ENCODE results near the gene DUSP19.

DUSP19 gene

DNA sequence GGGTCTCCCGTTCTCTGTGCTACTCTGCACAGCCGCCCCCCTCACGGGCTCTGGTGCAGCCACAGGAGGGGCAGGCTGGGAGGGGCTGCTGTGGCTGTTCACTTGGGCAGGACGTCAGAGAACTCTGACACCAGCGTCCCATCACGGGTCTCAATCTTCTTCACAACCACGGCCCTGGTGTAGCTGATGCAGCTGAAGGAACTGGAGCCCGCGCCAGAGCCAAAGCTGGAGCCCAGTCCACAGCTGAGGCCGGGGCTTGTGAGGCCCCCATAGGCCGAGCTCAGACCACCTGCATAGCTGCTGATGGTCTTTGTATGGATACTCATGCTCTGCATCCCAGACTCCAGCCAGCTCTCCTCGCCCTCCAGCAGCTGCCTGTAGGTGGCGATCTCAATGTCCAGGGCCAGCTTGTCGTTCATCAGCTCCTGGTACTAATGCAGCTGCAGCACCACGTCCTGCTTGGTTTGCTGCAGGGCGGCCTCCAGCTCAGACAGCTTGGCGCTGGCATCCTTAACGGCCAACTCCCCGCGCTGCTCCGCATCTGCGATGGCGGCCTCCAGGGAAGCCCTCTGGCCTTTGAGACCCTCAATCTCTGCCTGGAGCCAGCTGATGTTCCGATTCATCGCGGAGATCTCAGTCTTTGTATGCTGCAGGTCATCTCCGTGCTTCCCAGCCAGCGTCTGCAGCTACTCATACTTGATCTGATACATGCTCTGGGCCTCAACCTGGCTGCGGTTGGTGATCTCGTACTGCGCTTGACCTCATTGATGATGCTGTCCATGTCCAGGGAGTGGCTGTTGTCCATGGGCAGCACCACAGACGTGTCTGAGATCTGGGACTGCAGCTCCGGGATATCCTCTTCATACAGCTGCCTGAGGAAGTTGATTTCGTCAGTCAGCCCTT, 7.4 kb upstream of the DUSP19 start:
- Histone ChIP-seq H3K4me1 (ENCODE audit: control insufficient read depth in 1 of 2, insufficient read depth in 2 of 2, low read length in 2 of 2) (no peaks in the 10 kb centered on the region), H3K27ac (ENCODE audit: low read length) (no peak overlapping the region), H3K9me3 (ENCODE audit: control insufficient read depth in 1 of 2, low read length in 2 of 2) (no peaks in the 10 kb centered on the region), H3K36me3 (ENCODE audit: control insufficient read depth in 1 of 2, insufficient read depth in 2 of 2, low read length in 2 of 2) (no peaks in the 10 kb centered on the region), H3K4me3 (ENCODE audit: low read depth in 1 of 2, low read length in 2 of 2) (no peak overlapping the region), H3K27me3 (ENCODE audit: low read depth, low read length) (no peaks in the 10 kb centered on the region)

DNA sequence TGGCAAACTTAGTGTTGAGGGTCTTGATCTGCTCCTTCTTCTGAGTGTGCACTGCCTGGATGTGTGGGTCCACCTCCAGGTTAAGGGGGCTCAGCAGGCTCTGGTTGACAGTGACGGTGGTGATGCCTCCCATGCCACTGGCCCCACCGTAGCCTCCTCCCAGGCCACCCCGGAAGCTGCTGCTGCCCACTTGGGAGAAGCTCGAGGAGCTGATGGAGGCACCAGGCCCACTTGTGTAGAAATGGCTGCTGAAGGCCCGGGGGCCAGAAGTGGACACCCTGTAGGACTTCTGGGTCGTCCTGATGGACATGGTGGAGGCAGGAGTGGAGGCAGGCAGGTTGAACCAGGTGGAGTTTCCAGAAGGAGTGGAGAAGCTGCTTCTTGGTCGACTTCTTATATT, 6.4 kb upstream of the DUSP19 start:
- no peaks in the 10 kb centered on the region for H3K9me3 ChIP-seq (ENCODE audit: control insufficient read depth in 1 of 2, low read length in 2 of 2)
- no peaks in the 10 kb centered on the region for H3K36me3 ChIP-seq (ENCODE audit: control insufficient read depth in 1 of 2, insufficient read depth in 2 of 2, low read length in 2 of 2)
- H3K4me3 ChIP-seq (ENCODE audit: low read depth in 1 of 2, low read length in 2 of 2): no peak overlapping the region
- H3K4me1 ChIP-seq (ENCODE audit: control insufficient read depth in 1 of 2, insufficient read depth in 2 of 2, low read length in 2 of 2): no peaks in the 10 kb centered on the region
- H3K27ac ChIP-seq (ENCODE audit: low read length): no peak overlapping the region
- no peaks in the 10 kb centered on the region for H3K27me3 ChIP-seq (ENCODE audit: low read depth, low read length)

DNA sequence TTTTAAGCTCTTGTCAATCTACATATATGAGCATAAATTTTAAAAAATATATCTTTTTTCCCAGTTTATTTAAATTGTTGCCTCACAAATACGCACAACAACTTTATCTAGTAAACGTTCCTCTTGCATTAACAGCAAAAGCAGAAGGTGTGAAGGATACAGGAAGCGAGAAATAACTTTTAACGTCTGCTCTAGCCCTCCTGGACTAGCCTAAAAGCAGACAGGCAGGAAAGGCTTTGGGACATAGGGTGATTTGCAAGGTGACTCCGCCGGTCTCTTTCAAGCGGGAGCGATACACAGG, 434 bp upstream of the DUSP19 start:
- H3K27ac ChIP-seq (ENCODE audit: low read length): peak overlapping the region; percentile 91
- H3K36me3 ChIP-seq (ENCODE audit: control insufficient read depth in 1 of 2, insufficient read depth in 2 of 2, low read length in 2 of 2): no peaks in the 10 kb centered on the region
- H3K4me3 ChIP-seq (ENCODE audit: low read depth in 1 of 2, low read length in 2 of 2): peak overlapping the region; percentile 89 to 95
- no peaks in the 10 kb centered on the region for H3K27me3 ChIP-seq (ENCODE audit: low read depth, low read length)
- H3K9me3 ChIP-seq (ENCODE audit: control insufficient read depth in 1 of 2, low read length in 2 of 2): no peaks in the 10 kb centered on the region
- peaks cover 0 to 3% of the 10 kb centered on the region in 2 donors for H3K4me1 ChIP-seq (ENCODE audit: control insufficient read depth in 1 of 2, insufficient read depth in 2 of 2, low read length in 2 of 2)

DNA sequence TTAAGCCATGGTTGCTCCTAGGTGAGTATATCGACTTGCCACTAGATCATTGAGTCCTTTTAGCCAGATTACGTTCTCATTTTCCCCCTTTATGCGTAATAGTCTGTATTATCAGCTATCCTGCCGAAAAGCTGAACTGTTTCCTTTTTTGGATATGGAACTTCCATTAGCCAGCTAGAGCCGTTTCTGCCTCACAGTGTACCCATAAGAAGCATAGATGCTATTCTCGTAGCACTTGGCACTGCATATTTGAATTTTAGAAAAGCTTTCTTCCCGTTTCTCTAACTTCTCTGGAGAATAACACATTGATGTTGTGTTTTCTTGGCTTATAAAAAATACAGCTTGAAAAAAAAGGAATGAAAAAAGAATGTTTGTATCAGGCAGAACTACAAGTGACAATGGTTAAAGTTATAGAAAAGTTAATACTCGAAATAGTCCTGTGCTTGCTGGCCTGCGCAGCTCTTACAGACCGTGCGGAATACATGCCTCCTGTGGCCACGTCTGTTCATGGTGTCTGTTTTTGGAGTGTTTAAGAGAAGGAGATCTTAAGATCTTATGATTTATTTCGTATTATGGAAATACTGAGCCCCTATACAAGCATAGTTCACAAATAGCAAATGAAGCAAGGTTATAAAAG, 710 bp downstream of the DUSP19 start:
- Histone ChIP-seq H3K27ac (ENCODE audit: low read length) (peak overlapping the region; percentile 91), H3K4me1 (ENCODE audit: control insufficient read depth in 1 of 2, insufficient read depth in 2 of 2, low read length in 2 of 2) (peaks cover 0 to 3% of the 10 kb centered on the region in 2 donors), H3K9me3 (ENCODE audit: control insufficient read depth in 1 of 2, low read length in 2 of 2) (no peaks in the 10 kb centered on the region), H3K27me3 (ENCODE audit: low read depth, low read length) (no peaks in the 10 kb centered on the region), H3K36me3 (ENCODE audit: control insufficient read depth in 1 of 2, insufficient read depth in 2 of 2, low read length in 2 of 2) (no peaks in the 10 kb centered on the region), H3K4me3 (ENCODE audit: low read depth in 1 of 2, low read length in 2 of 2) (peak overlapping the region; percentile 89 to 95)

DNA sequence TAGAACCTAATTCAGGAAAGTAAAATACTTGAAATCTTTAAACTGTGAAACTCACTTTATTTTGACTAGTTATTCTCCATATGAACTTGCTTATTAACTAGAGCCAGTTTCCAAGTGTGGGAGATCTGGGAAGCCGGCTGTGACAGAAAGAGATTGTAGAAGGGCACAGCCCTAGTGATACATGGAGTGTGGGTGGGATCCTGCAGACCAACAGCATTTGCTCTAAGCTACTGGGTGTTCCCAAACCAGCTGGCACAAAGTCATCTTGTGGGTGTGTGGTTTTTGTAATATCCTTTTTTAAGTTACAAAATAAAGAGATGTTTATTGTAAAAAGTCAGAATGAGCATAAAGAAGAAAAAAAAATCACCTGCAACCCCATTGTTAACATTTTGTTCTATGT, 3.4 kb downstream of the DUSP19 start:
- H3K4me1 ChIP-seq (ENCODE audit: control insufficient read depth in 1 of 2, insufficient read depth in 2 of 2, low read length in 2 of 2): peaks cover 0 to 3% of the 10 kb centered on the region in 2 donors
- H3K4me3 ChIP-seq (ENCODE audit: low read depth in 1 of 2, low read length in 2 of 2): no peak overlapping the region
- no peaks in the 10 kb centered on the region for H3K36me3 ChIP-seq (ENCODE audit: control insufficient read depth in 1 of 2, insufficient read depth in 2 of 2, low read length in 2 of 2)
- H3K9me3 ChIP-seq (ENCODE audit: control insufficient read depth in 1 of 2, low read length in 2 of 2): no peaks in the 10 kb centered on the region
- no peaks in the 10 kb centered on the region for H3K27me3 ChIP-seq (ENCODE audit: low read depth, low read length)
- no peak overlapping the region for H3K27ac ChIP-seq (ENCODE audit: low read length)

DNA sequence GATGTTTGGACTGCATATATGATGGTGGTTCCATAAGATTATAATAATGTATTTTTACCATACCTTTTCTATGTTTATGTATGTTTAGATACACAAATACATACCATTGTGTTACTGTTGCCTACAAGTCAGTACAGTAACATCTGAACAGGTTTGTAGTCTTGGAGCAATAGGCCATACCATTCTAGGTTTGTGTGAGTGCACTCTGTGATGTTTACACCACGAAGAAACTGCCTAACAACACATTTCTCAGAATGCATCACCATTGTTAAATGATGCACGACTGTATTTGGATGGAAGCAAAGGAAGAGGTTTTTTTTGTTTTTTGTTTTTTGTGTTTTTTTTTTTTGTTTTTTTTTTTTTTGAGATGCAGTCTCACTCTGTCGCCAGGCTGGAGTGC, 9.5 kb downstream of the DUSP19 start:
- Histone ChIP-seq H3K36me3 (ENCODE audit: control insufficient read depth in 1 of 2, insufficient read depth in 2 of 2, low read length in 2 of 2) (no peaks in the 10 kb centered on the region), H3K27me3 (ENCODE audit: low read depth, low read length) (no peaks in the 10 kb centered on the region), H3K27ac (ENCODE audit: low read length) (no peak overlapping the region), H3K9me3 (ENCODE audit: control insufficient read depth in 1 of 2, low read length in 2 of 2) (no peaks in the 10 kb centered on the region), H3K4me1 (ENCODE audit: control insufficient read depth in 1 of 2, insufficient read depth in 2 of 2, low read length in 2 of 2) (no peaks in the 10 kb centered on the region), H3K4me3 (ENCODE audit: low read depth in 1 of 2, low read length in 2 of 2) (no peak overlapping the region)

DNA sequence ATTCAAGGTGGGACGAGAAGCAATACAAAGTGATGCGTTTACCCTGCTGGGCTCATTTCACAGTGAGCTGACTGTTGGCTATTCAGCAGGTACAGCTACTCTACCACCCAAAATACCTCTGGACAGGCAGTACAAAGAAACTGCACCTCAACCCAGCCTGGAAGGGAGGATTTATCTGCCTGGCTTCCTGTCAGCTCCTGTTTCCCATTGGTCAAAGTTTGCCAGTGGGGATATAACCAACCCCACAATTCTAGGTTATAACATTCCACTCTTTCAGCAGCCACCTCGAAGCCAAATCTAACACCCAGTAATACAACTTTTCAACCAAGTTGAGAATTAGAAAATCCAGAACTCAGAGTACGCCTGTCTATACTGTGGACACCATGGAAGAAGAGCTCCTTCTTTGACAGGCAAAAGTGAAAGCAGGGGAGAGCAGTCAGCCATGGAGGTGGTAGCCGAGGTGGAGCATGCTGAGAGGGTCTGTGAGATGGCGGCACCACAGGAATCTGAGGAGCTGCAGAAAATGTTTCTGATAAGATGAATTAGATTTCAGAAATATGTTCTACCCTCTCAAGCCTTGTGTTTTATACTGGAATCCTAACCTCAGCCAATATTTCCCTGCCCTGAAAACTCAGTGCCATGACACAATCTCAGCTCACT, 10.8 kb downstream of the DUSP19 start:
- H3K4me1 ChIP-seq (ENCODE audit: control insufficient read depth in 1 of 2, insufficient read depth in 2 of 2, low read length in 2 of 2): no peaks in the 10 kb centered on the region
- H3K27ac ChIP-seq (ENCODE audit: low read length): no peak overlapping the region
- H3K4me3 ChIP-seq (ENCODE audit: low read depth in 1 of 2, low read length in 2 of 2): no peak overlapping the region
- no peaks in the 10 kb centered on the region for H3K9me3 ChIP-seq (ENCODE audit: control insufficient read depth in 1 of 2, low read length in 2 of 2)
- H3K27me3 ChIP-seq (ENCODE audit: low read depth, low read length): no peaks in the 10 kb centered on the region
- no peaks in the 10 kb centered on the region for H3K36me3 ChIP-seq (ENCODE audit: control insufficient read depth in 1 of 2, insufficient read depth in 2 of 2, low read length in 2 of 2)

DNA sequence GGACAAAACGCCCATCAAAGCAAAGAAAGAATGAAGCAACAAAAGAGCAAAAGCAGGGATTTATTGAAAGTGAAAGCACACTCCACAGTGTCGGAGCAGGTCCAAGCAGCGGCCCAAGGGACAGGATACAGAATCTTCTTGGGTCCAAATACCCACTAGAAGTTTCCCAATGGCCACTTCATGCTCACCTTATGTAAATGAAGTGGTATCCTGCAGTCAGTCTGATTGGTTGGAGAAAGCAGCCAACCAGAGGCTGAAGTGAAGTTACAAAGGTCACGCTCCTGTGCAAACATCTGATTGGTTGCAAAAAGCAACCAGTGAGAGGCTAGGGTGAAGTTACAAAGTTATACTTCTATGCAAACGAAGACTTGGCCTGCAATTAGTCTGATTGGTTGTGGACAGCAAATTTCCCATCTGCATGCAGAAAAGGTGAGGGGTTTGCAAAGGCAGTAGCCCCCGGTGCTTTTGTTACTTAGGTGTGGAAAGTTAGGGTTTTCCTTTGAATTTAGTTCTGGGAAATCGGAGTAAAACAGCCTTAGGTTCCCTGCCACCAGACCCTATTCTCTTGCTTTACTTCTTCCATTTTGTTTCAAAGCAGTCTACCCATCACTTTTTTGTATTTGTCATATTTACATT, 12.9 kb downstream of the DUSP19 start:
- H3K4me3 ChIP-seq (ENCODE audit: low read depth in 1 of 2, low read length in 2 of 2): peak overlapping the region in 1 of 2 donors; percentile 13

DNA sequence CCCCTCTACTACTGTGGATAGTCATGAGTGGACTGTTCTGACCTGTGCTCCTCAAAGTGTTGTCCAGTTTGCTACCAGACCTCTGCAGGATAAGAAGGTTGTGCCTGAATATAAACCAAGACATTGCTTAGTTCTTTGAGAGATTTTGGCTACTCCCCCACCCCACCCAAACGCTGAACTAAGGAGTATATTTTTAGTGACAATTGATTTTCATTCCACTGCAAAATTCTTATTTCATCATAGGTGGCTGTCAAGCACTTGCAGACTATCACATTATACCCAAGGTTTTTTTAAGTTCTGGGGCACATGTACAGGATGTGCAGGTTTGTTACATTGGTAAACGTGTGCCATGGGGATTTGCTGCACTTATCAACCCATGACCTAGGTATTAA, 13.4 kb downstream of the DUSP19 start:
- no peak overlapping the region for H3K4me3 ChIP-seq (ENCODE audit: low read depth in 1 of 2, low read length in 2 of 2)
- no peaks in the 10 kb centered on the region for H3K9me3 ChIP-seq (ENCODE audit: control insufficient read depth in 1 of 2, low read length in 2 of 2)
- H3K27ac ChIP-seq (ENCODE audit: low read length): no peak overlapping the region
- no peaks in the 10 kb centered on the region for H3K4me1 ChIP-seq (ENCODE audit: control insufficient read depth in 1 of 2, insufficient read depth in 2 of 2, low read length in 2 of 2)
- H3K27me3 ChIP-seq (ENCODE audit: low read depth, low read length): no peaks in the 10 kb centered on the region
- H3K36me3 ChIP-seq (ENCODE audit: control insufficient read depth in 1 of 2, insufficient read depth in 2 of 2, low read length in 2 of 2): no peaks in the 10 kb centered on the region

More for the DNA sequence above, 12.9 kb downstream of the DUSP19 start:
- no peak overlapping the region for H3K27ac ChIP-seq (ENCODE audit: low read length)
- no peaks in the 10 kb centered on the region for H3K36me3 ChIP-seq (ENCODE audit: control insufficient read depth in 1 of 2, insufficient read depth in 2 of 2, low read length in 2 of 2)
- no peaks in the 10 kb centered on the region for H3K27me3 ChIP-seq (ENCODE audit: low read depth, low read length)
- H3K9me3 ChIP-seq (ENCODE audit: control insufficient read depth in 1 of 2, low read length in 2 of 2): no peaks in the 10 kb centered on the region
- H3K4me1 ChIP-seq (ENCODE audit: control insufficient read depth in 1 of 2, insufficient read depth in 2 of 2, low read length in 2 of 2): no peaks in the 10 kb centered on the region

DNA sequence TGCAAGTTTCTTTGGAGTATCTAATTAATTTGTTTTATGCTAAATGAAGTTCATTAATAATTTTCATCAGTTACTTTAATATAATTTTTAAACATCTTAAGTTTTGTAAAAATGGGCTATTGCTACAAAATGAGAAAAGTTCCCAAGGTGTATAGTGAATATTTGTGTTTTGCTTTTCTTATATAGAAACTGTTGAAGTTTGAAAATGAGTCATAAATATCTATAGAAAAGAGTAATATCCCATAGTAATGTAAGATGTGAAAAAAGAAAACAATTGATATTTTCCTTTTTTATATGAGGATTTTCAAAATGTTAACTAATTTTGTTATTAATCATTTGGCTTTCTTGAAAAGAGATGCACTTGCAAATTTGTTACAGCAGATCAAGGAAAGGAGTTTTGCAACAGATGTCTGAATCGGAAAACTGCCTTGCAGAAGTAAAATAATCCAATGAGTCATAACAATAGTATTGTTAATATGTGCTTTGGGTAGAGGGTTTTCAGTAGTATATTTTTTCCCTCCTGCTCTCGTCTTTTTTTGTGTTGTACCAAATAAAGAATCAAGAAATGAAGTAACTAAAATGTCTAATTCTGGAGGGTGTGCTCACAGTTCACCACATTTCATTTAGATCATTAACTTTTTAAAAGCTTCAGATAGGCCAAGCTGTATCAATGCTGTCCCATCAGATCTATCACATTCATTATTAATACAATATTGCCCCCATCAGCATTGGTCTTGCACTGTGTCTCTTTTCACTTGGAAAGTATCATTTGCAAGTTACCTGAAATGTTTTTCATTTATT, 15.5 kb downstream of the DUSP19 start:
- Histone ChIP-seq H3K27me3 (ENCODE audit: low read depth, low read length) (no peaks in the 10 kb centered on the region), H3K27ac (ENCODE audit: low read length) (no peak overlapping the region), H3K4me3 (ENCODE audit: low read depth in 1 of 2, low read length in 2 of 2) (no peak overlapping the region), H3K4me1 (ENCODE audit: control insufficient read depth in 1 of 2, insufficient read depth in 2 of 2, low read length in 2 of 2) (no peaks in the 10 kb centered on the region), H3K36me3 (ENCODE audit: control insufficient read depth in 1 of 2, insufficient read depth in 2 of 2, low read length in 2 of 2) (no peaks in the 10 kb centered on the region), H3K9me3 (ENCODE audit: control insufficient read depth in 1 of 2, low read length in 2 of 2) (no peaks in the 10 kb centered on the region)
